K562 (cell line): ENCODE data around the gene PRR9. TPM values are rescaled to one million over a fixed set of nuclear protein-coding genes. Genes with fewer than 3 reads are reported as not detected.

Experiments
- AFF4 ChIP-seq: sonication (generic); formaldehyde crosslinking; IDR thresholded peaks from 2 replicates; pipeline ENCODE4 v1.8.0; 2023; ENCODE audit warnings: mild to moderate bottlenecking, missing genetic modification reagents
- CXXC5 ChIP-seq: fragments of 250-450 bp; sonication (Bioruptor Pico); IDR thresholded peaks from 2 replicates; pipeline ENCODE4 v1.8.0; 2022; ENCODE audit warnings: inconsistent platforms, mild to moderate bottlenecking, moderate library complexity
- EGR1 ChIP-seq: fragments of 450-650 bp; conservative IDR thresholded peaks from 2 replicates; pipeline ENCODE4 v1.6.1; 2017; ENCODE audit warnings: mild to moderate bottlenecking
- LCOR ChIP-seq: sonication (generic); formaldehyde crosslinking; IDR thresholded peaks from 2 replicates; pipeline ENCODE4 v1.8.0; 2022; ENCODE audit warnings: mild to moderate bottlenecking, missing genetic modification reagents
- MGA ChIP-seq: fragments of 450-650 bp; IDR thresholded peaks from 2 replicates; pipeline ENCODE4 v1.6.1; 2016; ENCODE audit warnings: mild to moderate bottlenecking, moderate library complexity
- POLR2AphosphoS2 ChIP-seq: IDR thresholded peaks from 2 replicates; pipeline ENCODE4 v1.6.1; 2012; ENCODE audit warnings: low read length, improper control_type of control experiment
- RBBP5 ChIP-seq: fragments of 200-600 bp; sonication (generic); IDR thresholded peaks from 2 replicates; pipeline ENCODE4 v1.6.1; 2012; ENCODE audit warnings: borderline replicate concordance, mild to moderate bottlenecking, low read length, control low read depth, inconsistent platforms; ENCODE audit not compliant: insufficient read depth, poor library complexity, severe bottlenecking
- SREBF1 ChIP-seq: fragments of 150-350 bp; IDR thresholded peaks from 2 replicates; pipeline ENCODE4 v1.6.1; 2014; ENCODE audit warnings: antibody characterized with exemption, low read depth, low read length, borderline replicate concordance
- THAP7 ChIP-seq: fragments of 250-450 bp; sonication (Bioruptor Pico); IDR thresholded peaks from 2 replicates; pipeline ENCODE4 v1.5.0; 2021
- ZFX ChIP-seq: sonication (generic); formaldehyde crosslinking; IDR thresholded peaks from 2 replicates; pipeline ENCODE4 v1.8.0; 2022; ENCODE audit warnings: mild to moderate bottlenecking, missing genetic modification reagents, moderate library complexity
- polyA plus RNA-seq, 8 experiments: library from polyadenylated mRNA; depleted of rRNA in 4 of 8; stranded (reverse) in 5 of 8; unstranded in 3 of 8; fragments of >200 nt; fragmentation: Nextera tagmentation in 2 of 8; fragmentation: Illumina TruSeq in 1 of 8; extraction: Ambion mirVana in 2 of 8; extraction: Trizol in 1 of 8; gene quantifications; 2 replicates each; pipeline versions ENCODE4 v1.2.1 to v1.2.3, GENCODE V29; 2011 to 2014; ENCODE audit warnings: inconsistent platforms in 1 of 8, missing spikeins in 1 of 8
- total RNA-seq, 7 experiments: library from RNA; depleted of rRNA in 6 of 7; stranded (reverse); fragments of >200 nt in 6 of 7; fragmentation: Illumina TruSeq in 2 of 7; extraction: Trizol in 2 of 7; gene quantifications; 2 replicates each; pipeline versions ENCODE4 v1.2.1 to v1.2.3, GENCODE V29; 2011 to 2021; ENCODE audit warnings: low replicate concordance in 1 of 7

PRR9 gene
- total and polyA plus RNA-seq, 9 of the 15 experiments (the other 6 are each of a cell fraction or from before 2014, with no cell fraction given) = 0.14 to 1.4 (median 0.24) TPM; not detected in 1

DNA sequence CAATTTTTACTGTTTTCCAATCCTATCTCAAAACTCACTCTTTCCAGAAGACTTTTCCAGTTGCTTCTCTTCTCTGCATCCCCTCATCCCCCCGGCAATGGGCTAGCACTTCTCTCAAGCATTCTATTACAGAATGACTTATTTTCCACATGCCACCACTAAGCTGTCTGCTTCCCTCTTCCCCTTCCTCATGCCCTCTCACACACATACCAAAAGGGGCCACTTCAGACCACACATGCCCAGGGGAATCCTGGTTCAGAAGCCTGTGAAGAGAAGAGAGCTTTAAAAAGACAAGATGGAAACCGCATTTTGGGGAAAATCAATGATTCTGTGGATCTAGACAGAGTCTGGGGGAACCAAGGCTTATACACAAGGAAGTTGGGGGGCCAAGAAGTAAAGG lies 33.7 kb downstream of the PRR9 start (continued):
- TF ChIP-seq MGA = no peak
- no peak for TF ChIP-seq EGR1
- TF ChIP-seq SREBF1 = no peak
- no peak for TF ChIP-seq CXXC5 (CRISPR knock-in tag)
- TF ChIP-seq THAP7 (CRISPR knock-in tag) = no peak
- no peak for TF ChIP-seq ZFX (CRISPR knock-in tag)
- TF ChIP-seq POLR2AphosphoS2 = no peak
- no peak for TF ChIP-seq AFF4 (CRISPR knock-in tag)
- no peak for TF ChIP-seq RBBP5
- TF ChIP-seq LCOR (CRISPR knock-in tag) = no peak
- TF ChIP-seq, all 486 proteins: peak for 0
